ENCODE results near the gene GNAI3.

The GNAI3 gene

GRCh38 chr1:109650609-109651008, 102.2 kb downstream of the GNAI3 start:
- H3K4me3 ChIP-seq (ENCODE audit: low read depth, low read length): no peak overlapping the region
- TF ChIP-seq CTCF (IDR thresholded peaks at IDR 0.05; ENCODE audit: low read depth, low read length): no peak

- no peak for TF ChIP-seq CTCF (IDR thresholded peaks at IDR 0.05; ENCODE audit: low read depth, low read length)
- H3K4me3 ChIP-seq (ENCODE audit: low read depth, low read length): no peak overlapping the region
These were observed 104.0 kb downstream of the GNAI3 start for GRCh38 chr1:109652402-109652801.

GRCh38 chr1:109653306-109653705, 104.9 kb downstream of the GNAI3 start:
- H3K4me3 ChIP-seq (ENCODE audit: low read depth, low read length): no peak overlapping the region
- no peak for TF ChIP-seq CTCF (IDR thresholded peaks at IDR 0.05; ENCODE audit: low read depth, low read length)

- TF ChIP-seq CTCF (IDR thresholded peaks at IDR 0.05; ENCODE audit: low read depth, low read length): no peak
- H3K4me3 ChIP-seq (ENCODE audit: low read depth, low read length): no peak overlapping the region
These were observed 106.1 kb downstream of the GNAI3 start for GRCh38 chr1:109654519-109654918.

- no peak for TF ChIP-seq CTCF (IDR thresholded peaks at IDR 0.05; ENCODE audit: low read depth, low read length)
- peak within 1 kb of the TSS; percentile 78 for H3K4me3 ChIP-seq (ENCODE audit: low read depth, low read length)
These were observed 107.5 kb downstream of the GNAI3 start, which contains the start of gene GSTM4 for GRCh38 chr1:109655615-109656519. Gene GSTM4, plus strand, starts transcription at chr1:109656099. Its CDS starts 291 bp downstream, at chr1:109656390.

- no peak for TF ChIP-seq CTCF (IDR thresholded peaks at IDR 0.05; ENCODE audit: low read depth, low read length)
- no peak overlapping the region for H3K4me3 ChIP-seq (ENCODE audit: low read depth, low read length)
These were observed 109.0 kb downstream of the GNAI3 start for GRCh38 chr1:109657395-109657794.

- H3K4me3 ChIP-seq (ENCODE audit: low read depth, low read length): no peak overlapping the region
- no peak for TF ChIP-seq CTCF (IDR thresholded peaks at IDR 0.05; ENCODE audit: low read depth, low read length)
These were observed 109.6 kb downstream of the GNAI3 start for GRCh38 chr1:109657970-109658369.

Measured in WI38 (cell line).